ENCODE data around the gene ALDH5A1. TPM values are rescaled to one million over a fixed set of nuclear protein-coding genes. Genes with fewer than 3 reads are reported as not detected.
A peak's percentile ranks its signal among the peaks of the same experiment; 100 is the strongest.

ALDH5A1 gene
- total and polyA plus RNA-seq, 2 of the 13 experiments (the other 11 are each of a cell fraction or from before 2014, with no cell fraction given): 12.8 to 32.5 TPM

GRCh38 chr6:24494821-24495795, at the start of gene ALDH5A1 (continued):
- TF ChIP-seq, protein P1, sequence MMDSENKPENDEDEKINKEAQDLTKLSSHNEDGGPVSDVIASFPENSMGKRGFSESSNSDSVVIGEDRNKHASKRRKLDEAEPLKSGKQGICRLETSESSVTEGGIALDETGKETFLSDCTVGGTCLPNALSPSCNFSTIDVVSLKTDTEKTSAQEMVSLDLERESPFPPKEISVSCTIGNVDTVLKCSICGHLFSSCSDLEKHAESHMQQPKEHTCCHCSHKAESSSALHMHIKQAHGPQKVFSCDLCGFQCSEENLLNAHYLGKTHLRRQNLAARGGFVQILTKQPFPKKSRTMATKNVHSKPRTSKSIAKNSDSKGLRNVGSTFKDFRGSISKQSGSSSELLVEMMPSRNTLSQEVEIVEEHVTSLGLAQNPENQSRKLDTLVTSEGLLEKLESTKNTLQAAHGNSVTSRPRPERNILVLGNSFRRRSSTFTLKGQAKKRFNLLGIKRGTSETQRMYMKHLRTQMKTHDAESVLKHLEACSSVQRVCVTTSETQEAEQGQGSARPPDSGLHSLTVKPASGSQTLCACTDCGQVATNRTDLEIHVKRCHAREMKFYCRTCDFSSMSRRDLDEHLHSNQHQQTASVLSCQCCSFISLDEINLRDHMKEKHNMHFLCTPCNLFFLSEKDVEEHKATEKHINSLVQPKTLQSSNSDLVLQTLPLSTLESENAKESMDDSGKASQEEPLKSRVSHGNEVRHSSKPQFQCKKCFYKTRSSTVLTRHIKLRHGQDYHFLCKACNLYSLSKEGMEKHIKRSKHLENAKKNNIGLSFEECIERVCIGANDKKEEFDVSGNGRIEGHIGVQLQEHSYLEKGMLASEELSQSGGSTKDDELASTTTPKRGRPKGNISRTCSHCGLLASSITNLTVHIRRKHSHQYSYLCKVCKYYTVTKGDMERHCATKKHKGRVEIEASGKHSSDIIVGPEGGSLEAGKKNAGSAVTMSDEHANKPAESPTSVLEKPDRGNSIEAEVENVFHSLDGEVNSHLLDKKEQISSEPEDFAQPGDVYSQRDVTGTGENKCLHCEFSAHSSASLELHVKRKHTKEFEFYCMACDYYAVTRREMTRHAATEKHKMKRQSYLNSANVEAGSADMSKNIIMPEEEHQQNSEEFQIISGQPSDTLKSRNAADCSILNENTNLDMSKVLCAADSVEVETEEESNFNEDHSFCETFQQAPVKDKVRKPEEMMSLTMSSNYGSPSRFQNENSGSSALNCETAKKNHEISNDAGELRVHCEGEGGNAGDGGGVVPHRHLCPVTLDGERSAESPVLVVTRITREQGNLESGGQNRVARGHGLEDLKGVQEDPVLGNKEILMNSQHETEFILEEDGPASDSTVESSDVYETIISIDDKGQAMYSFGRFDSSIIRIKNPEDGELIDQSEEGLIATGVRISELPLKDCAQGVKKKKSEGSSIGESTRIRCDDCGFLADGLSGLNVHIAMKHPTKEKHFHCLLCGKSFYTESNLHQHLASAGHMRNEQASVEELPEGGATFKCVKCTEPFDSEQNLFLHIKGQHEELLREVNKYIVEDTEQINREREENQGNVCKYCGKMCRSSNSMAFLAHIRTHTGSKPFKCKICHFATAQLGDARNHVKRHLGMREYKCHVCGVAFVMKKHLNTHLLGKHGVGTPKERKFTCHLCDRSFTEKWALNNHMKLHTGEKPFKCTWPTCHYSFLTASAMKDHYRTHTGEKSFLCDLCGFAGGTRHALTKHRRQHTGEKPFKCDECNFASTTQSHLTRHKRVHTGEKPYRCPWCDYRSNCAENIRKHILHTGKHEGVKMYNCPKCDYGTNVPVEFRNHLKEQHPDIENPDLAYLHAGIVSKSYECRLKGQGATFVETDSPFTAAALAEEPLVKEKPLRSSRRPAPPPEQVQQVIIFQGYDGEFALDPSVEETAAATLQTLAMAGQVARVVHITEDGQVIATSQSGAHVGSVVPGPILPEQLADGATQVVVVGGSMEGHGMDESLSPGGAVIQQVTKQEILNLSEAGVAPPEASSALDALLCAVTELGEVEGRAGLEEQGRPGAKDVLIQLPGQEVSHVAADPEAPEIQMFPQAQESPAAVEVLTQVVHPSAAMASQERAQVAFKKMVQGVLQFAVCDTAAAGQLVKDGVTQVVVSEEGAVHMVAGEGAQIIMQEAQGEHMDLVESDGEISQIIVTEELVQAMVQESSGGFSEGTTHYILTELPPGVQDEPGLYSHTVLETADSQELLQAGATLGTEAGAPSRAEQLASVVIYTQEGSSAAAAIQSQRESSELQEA (CRISPR knock-in tag; IDR thresholded peaks at IDR 0.05; ENCODE audit: not compliant biosample characterization): no peak
- TF ChIP-seq ZNF598 (CRISPR knock-in tag; IDR thresholded peaks at IDR 0.05; ENCODE audit: borderline replicate concordance) (peak; percentile 83; the same call in 1 of the 2 replicates), RXRB (CRISPR knock-in tag; IDR thresholded peaks at IDR 0.05; ENCODE audit: borderline replicate concordance) (peak; percentile 65; the same call in 1 of the 2 replicates), PTBP1 (IDR thresholded peaks at IDR 0.05; ENCODE audit: low read depth, low read length, poor library complexity, severe bottlenecking) (peak; percentile 87), SIN3A (IDR thresholded peaks at IDR 0.05; ENCODE audit: borderline replicate concordance, low read depth, low read length) (no peak), HDAC1 (CRISPR knock-in tag; IDR thresholded peaks at IDR 0.05) (peak; percentile 76; the same call in 1 of the 2 replicates), ZNF780A (CRISPR knock-in tag; IDR thresholded peaks at IDR 0.05) (no peak; the same call in 1 of the 2 replicates), ELF3 (CRISPR knock-in tag; IDR thresholded peaks at IDR 0.05) (no peak), TMF1 (CRISPR knock-in tag; IDR thresholded peaks at IDR 0.05; ENCODE audit: low read depth) (no peak)
- TF ChIP-seq, protein P2, sequence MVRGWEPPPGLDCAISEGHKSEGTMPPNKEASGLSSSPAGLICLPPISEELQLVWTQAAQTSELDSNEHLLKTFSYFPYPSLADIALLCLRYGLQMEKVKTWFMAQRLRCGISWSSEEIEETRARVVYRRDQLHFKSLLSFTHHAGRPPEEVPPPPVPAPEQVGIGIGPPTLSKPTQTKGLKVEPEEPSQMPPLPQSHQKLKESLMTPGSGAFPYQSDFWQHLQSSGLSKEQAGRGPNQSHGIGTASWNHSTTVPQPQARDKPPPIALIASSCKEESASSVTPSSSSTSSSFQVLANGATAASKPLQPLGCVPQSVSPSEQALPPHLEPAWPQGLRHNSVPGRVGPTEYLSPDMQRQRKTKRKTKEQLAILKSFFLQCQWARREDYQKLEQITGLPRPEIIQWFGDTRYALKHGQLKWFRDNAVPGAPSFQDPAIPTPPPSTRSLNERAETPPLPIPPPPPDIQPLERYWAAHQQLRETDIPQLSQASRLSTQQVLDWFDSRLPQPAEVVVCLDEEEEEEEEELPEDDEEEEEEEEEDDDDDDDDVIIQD (CRISPR knock-in tag; IDR thresholded peaks at IDR 0.05; ENCODE audit: low read depth): peak; percentile 21; the same call in 1 of the 2 replicates
- TF ChIP-seq, protein P3, sequence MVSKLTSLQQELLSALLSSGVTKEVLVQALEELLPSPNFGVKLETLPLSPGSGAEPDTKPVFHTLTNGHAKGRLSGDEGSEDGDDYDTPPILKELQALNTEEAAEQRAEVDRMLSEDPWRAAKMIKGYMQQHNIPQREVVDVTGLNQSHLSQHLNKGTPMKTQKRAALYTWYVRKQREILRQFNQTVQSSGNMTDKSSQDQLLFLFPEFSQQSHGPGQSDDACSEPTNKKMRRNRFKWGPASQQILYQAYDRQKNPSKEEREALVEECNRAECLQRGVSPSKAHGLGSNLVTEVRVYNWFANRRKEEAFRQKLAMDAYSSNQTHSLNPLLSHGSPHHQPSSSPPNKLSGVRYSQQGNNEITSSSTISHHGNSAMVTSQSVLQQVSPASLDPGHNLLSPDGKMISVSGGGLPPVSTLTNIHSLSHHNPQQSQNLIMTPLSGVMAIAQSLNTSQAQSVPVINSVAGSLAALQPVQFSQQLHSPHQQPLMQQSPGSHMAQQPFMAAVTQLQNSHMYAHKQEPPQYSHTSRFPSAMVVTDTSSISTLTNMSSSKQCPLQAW (CRISPR knock-in tag; IDR thresholded peaks at IDR 0.05): peak; percentile 46; the same call in 1 of the 2 replicates
- TF ChIP-seq, protein P4, sequence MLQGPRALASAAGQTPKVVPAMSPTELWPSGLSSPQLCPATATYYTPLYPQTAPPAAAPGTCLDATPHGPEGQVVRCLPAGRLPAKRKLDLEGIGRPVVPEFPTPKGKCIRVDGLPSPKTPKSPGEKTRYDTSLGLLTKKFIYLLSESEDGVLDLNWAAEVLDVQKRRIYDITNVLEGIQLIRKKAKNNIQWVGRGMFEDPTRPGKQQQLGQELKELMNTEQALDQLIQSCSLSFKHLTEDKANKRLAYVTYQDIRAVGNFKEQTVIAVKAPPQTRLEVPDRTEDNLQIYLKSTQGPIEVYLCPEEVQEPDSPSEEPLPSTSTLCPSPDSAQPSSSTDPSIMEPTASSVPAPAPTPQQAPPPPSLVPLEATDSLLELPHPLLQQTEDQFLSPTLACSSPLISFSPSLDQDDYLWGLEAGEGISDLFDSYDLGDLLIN (CRISPR knock-in tag; IDR thresholded peaks at IDR 0.05; ENCODE audit: borderline replicate concordance): peak; percentile 69; the same call in 1 of the 2 replicates
- TF ChIP-seq, protein P5, sequence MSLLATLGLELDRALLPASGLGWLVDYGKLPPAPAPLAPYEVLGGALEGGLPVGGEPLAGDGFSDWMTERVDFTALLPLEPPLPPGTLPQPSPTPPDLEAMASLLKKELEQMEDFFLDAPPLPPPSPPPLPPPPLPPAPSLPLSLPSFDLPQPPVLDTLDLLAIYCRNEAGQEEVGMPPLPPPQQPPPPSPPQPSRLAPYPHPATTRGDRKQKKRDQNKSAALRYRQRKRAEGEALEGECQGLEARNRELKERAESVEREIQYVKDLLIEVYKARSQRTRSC (CRISPR knock-in tag; IDR thresholded peaks at IDR 0.05; ENCODE audit: low read depth): peak; percentile 87

Data from HepG2 (cell line).